ENCODE data around the gene CALML3. TPM values are rescaled to one million over a fixed set of nuclear protein-coding genes. Genes with fewer than 3 reads are reported as not detected.

Gene CALML3
- total RNA-seq, 4 donors from 2014 or later = not detected

- TF ChIP-seq, protein P1, sequence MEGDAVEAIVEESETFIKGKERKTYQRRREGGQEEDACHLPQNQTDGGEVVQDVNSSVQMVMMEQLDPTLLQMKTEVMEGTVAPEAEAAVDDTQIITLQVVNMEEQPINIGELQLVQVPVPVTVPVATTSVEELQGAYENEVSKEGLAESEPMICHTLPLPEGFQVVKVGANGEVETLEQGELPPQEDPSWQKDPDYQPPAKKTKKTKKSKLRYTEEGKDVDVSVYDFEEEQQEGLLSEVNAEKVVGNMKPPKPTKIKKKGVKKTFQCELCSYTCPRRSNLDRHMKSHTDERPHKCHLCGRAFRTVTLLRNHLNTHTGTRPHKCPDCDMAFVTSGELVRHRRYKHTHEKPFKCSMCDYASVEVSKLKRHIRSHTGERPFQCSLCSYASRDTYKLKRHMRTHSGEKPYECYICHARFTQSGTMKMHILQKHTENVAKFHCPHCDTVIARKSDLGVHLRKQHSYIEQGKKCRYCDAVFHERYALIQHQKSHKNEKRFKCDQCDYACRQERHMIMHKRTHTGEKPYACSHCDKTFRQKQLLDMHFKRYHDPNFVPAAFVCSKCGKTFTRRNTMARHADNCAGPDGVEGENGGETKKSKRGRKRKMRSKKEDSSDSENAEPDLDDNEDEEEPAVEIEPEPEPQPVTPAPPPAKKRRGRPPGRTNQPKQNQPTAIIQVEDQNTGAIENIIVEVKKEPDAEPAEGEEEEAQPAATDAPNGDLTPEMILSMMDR (IDR thresholded peaks at IDR 0.05; ENCODE audit: low read depth) = no peak
Measured at GRCh38 chr10:5570007-5570655, 45.4 kb downstream of the CALML3 start.

GRCh38 chr10:5570979-5571810, 46.4 kb downstream of the CALML3 start:
- TF ChIP-seq, protein P1 (IDR thresholded peaks at IDR 0.05; ENCODE audit: low read depth) = no peak

DNA sequence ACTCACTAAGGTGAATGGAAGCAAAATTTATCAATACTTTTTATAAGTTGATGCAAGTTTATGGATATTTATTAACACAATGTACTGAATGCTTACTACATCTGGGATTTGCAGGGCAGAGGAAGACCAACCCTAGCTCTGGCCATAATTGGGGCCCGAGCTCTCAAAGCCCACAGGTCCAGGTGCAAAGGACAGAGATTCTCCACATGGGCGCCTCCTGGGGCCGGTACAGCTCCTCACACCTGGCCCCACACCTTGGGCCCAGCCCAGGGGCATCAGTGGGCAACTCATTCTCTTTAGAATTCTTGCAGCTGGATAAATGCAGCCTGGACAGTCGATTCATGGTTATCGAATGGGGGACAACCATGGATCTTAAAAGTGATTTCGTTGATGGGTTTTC, 47.1 kb downstream of the CALML3 start:
- TF ChIP-seq, protein P1 (IDR thresholded peaks at IDR 0.05; ENCODE audit: low read depth) = no peak

- TF ChIP-seq, protein P1 (IDR thresholded peaks at IDR 0.05; ENCODE audit: low read depth) = no peak
Measured at GRCh38 chr10:5573319-5573950, 48.7 kb downstream of the CALML3 start.

- TF ChIP-seq, protein P1 (IDR thresholded peaks at IDR 0.05; ENCODE audit: low read depth) = no peak
Measured at GRCh38 chr10:5573968-5574641, 49.3 kb downstream of the CALML3 start.

- TF ChIP-seq, protein P1 (IDR thresholded peaks at IDR 0.05; ENCODE audit: low read depth) = no peak
Measured at GRCh38 chr10:5574642-5575131, 49.9 kb downstream of the CALML3 start.

Data from subcutaneous adipose tissue (tissue), 4 donors.